HL-60 (cell line): Measurements from ENCODE around the gene KIAA1549.
A peak's percentile ranks its signal among the peaks of the same experiment; 100 is the strongest.

Experiments
- DNase-seq, 2 experiments: peaks; one replicate each; pipeline ENCODE4 v3.0.0-alpha.2; 2010 to 2020; ENCODE audit warnings: low read depth in 1 of 2, low spot score in 1 of 2
- H3K27ac ChIP-seq: fragments of 250-450 bp; sonication (Bioruptor Pico); replicated peaks from 2 replicates; pipeline ENCODE4 v1.5.1; 2020; ENCODE audit warnings: mild to moderate bottlenecking, moderate library complexity
- H3K27me3 ChIP-seq: fragments of 250-450 bp; sonication (Bioruptor Pico); 2 replicates; pipeline ENCODE4 v1.5.1; 2021; ENCODE audit warnings: mild to moderate bottlenecking, moderate library complexity; ENCODE audit not compliant: insufficient read depth, poor library complexity, severe bottlenecking
- H3K4me3 ChIP-seq: replicated peaks from 2 replicates; pipeline ENCODE4 v1.5.1; 2011; ENCODE audit warnings: mild to moderate bottlenecking, control low read depth, low read length; ENCODE audit not compliant: insufficient read depth
- CTCF ChIP-seq: IDR thresholded peaks from one replicate; pipeline ENCODE4 v1.5.1; 2011; ENCODE audit warnings: low read length, control low read depth, inconsistent platforms; ENCODE audit not compliant: insufficient read depth
- GABPA ChIP-seq: IDR thresholded peaks from 2 replicates; pipeline ENCODE4 v1.6.1; 2012; ENCODE audit warnings: low read depth
- POLR2AphosphoS5 ChIP-seq: IDR thresholded peaks from 2 replicates; pipeline ENCODE4 v1.6.1; 2012; ENCODE audit warnings: low read depth
- SPI1 ChIP-seq: IDR thresholded peaks from 2 replicates; pipeline ENCODE4 v1.6.1; 2012; ENCODE audit warnings: low read depth, mild to moderate bottlenecking, borderline replicate concordance
- TF ChIP-seq, protein P1 (sequence below): IDR thresholded peaks from 2 replicates; pipeline ENCODE4 v1.6.1; 2012; ENCODE audit warnings: low read depth; ENCODE audit not compliant: insufficient replicate concordance

KIAA1549 gene

GRCh38 chr7:139016931-139017511 is 35.8 kb upstream of the KIAA1549 start:
- TF ChIP-seq CTCF (peak; percentile 78), SPI1 (no peak)
- TF ChIP-seq, protein P1, sequence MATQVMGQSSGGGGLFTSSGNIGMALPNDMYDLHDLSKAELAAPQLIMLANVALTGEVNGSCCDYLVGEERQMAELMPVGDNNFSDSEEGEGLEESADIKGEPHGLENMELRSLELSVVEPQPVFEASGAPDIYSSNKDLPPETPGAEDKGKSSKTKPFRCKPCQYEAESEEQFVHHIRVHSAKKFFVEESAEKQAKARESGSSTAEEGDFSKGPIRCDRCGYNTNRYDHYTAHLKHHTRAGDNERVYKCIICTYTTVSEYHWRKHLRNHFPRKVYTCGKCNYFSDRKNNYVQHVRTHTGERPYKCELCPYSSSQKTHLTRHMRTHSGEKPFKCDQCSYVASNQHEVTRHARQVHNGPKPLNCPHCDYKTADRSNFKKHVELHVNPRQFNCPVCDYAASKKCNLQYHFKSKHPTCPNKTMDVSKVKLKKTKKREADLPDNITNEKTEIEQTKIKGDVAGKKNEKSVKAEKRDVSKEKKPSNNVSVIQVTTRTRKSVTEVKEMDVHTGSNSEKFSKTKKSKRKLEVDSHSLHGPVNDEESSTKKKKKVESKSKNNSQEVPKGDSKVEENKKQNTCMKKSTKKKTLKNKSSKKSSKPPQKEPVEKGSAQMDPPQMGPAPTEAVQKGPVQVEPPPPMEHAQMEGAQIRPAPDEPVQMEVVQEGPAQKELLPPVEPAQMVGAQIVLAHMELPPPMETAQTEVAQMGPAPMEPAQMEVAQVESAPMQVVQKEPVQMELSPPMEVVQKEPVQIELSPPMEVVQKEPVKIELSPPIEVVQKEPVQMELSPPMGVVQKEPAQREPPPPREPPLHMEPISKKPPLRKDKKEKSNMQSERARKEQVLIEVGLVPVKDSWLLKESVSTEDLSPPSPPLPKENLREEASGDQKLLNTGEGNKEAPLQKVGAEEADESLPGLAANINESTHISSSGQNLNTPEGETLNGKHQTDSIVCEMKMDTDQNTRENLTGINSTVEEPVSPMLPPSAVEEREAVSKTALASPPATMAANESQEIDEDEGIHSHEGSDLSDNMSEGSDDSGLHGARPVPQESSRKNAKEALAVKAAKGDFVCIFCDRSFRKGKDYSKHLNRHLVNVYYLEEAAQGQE: no peak
- DNase-seq: peak in 1 of 2 experiments; percentile 58
- H3K27me3 ChIP-seq: no peaks in the 10 kb centered on the region
- H3K4me3 ChIP-seq: no peak overlapping the region
- no peak overlapping the region for H3K27ac ChIP-seq

DNA sequence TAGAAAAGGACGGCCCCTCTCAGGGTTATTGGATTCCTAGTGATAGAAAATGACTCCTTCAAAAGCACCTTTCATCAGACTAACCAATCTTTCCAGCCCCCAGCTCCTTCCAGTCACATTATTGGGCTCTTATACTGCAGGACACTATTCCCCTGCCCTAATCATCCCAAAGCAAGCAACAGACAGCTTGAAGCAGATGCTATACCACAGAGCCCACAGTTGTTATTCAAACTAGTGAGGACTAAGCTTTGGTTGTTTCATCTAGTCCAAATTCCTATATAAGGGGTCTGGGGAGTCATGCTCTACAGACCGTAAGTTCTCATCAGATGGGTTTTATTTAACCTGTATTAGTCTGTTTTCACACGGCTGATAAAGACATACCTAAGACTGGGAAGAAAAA is 30.2 kb upstream of the KIAA1549 start:
- TF ChIP-seq SPI1 (no peak), CTCF (no peak), POLR2AphosphoS5 (no peak), GABPA (no peak)
- TF ChIP-seq, protein P1: no peak
- Histone ChIP-seq H3K27me3 (no peaks in the 10 kb centered on the region), H3K27ac (no peak overlapping the region), H3K4me3 (no peak overlapping the region)
- DNase-seq: no peak

DNA sequence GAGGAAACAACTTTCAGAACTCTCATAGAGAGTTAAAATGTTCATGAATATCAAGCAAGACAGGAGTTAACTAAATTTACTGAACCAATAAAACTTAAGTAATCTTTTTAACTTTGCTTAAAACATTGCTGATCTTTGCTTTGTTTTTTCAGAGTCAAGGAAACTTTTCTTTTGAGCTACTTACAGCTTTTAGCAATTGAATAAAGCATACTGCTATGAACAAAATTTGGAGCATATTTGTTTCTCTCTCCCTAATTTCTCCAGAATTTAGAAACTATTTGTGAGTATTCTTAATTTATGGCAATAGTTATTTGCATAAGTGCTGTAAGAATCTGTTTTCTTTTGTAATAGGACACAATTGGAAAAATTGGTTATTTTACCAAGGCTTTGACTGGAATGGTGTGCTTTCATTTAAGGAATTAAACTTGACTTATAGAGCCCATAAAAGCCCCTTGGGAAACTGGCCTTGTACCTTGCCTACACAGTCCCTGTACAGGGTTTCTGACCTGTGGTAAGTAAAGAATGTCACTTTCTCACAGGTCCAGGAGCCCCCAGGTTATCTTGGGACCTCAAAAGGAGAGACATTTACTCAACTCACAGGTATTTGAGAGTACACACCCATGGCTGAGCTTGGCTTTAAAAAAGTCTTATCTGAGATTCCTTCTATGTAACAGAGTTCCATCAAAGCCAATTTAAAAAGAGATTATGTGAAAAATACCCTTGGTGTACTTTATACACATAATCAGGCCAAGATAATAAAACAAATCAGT is 23.3 kb upstream of the KIAA1549 start:
- peaks cover 3% of the 10 kb centered on the region for H3K27me3 ChIP-seq
- no peak for TF ChIP-seq GABPA
- no peak for TF ChIP-seq CTCF
- TF ChIP-seq POLR2AphosphoS5: no peak
- TF ChIP-seq, protein P1: no peak
- TF ChIP-seq SPI1: no peak
- H3K27ac ChIP-seq: no peak overlapping the region
- no peak for DNase-seq
- H3K4me3 ChIP-seq: no peak overlapping the region
